Adrenal gland (tissue), 12 donors: ENCODE measurements around the gene NAGS. TPM values are rescaled to one million over a fixed set of nuclear protein-coding genes. Genes with fewer than 3 reads are reported as not detected.
A peak's percentile ranks its signal among the peaks of the same experiment; 100 is the strongest.

Experiments
- DNase-seq, 7 donors: peaks; one replicate each; pipeline ENCODE4 v3.0.0-alpha.2; 2019 to 2020
- H3K27ac ChIP-seq, 5 donors: fragments of 200-600 bp; sonication (generic) in 4 of 5; 1 replicate in 3 of 5; 2 replicates in 2 of 5; pipeline versions ENCODE4 v1.5.1 to v1.8.0; 2016 to 2020; ENCODE audit warnings: mild to moderate bottlenecking in 1 of 5
- H3K27me3 ChIP-seq: fragments of 200-600 bp; 2 replicates; pipeline ENCODE4 v1.8.0; 2021
- H3K36me3 ChIP-seq, 2 donors: fragments of 200-600 bp; replicated peaks in 1 of 2; 1 replicate in 1 of 2; 2 replicates in 1 of 2; pipeline versions ENCODE4 v1.5.1 to v1.8.0; 2018 to 2022
- H3K4me1 ChIP-seq, 2 donors: fragments of 200-600 bp; replicated peaks in 1 of 2; 1 replicate in 1 of 2; 2 replicates in 1 of 2; pipeline versions ENCODE4 v1.5.1 to v1.8.0; 2018 to 2021
- H3K4me3 ChIP-seq, 4 donors: fragments of 200-600 bp; sonication (generic) in 3 of 4; one replicate each; pipeline ENCODE4 v1.5.1; 2016 to 2018
- H3K9me3 ChIP-seq, 3 donors: fragments of 200-600 bp; sonication (generic) in 1 of 3; replicated peaks in 1 of 3; 1 replicate in 2 of 3; 2 replicates in 1 of 3; pipeline versions ENCODE4 v1.5.1 to v1.8.0; 2016 to 2021
- CTCF ChIP-seq, 6 experiments: fragments of 450-650 bp in 4 of 6; fragments of 200-600 bp in 2 of 6; sonication (generic) in 1 of 6; IDR thresholded peaks; 1 replicate in 5 of 6; 2 replicates in 1 of 6; pipeline versions ENCODE4 v1.5.1 to v1.8.0; 2016 to 2021; ENCODE audit warnings: antibody characterized with exemption in 6 of 6, mild to moderate bottlenecking in 2 of 6, moderate library complexity in 1 of 6
- POLR2A ChIP-seq, 2 donors: fragments of 450-650 bp; IDR thresholded peaks; one replicate each; pipeline ENCODE4 v1.6.1; 2017; ENCODE audit warnings: antibody characterized with exemption in 2 of 2, mild to moderate bottlenecking in 2 of 2, moderate library complexity in 1 of 2
- WGBS, 4 donors: extraction: QIAGEN DNeasy Blood & Tissue Kit in 2 of 4; methylation state at CpG; one replicate each; pipeline versions ENCODE4 v1.1.5 to v1.1.7; 2013 to 2017; 5-methylcytosine and 5-hydroxymethylcytosine counted together
- intact Hi-C, 2 donors: fragments of 100-400 bp; cut with DNase I; formaldehyde crosslinking; loops; one replicate each; pipeline versions ENCODE4 v1.14.1 to v1.15.0; 2022 to 2023
- polyA plus RNA-seq, 3 donors: library from polyadenylated mRNA; stranded (reverse); fragments of 200-250 nt in 2 of 3; fragments of 350-450 nt in 1 of 3; fragmentation: Illumina TruSeq in 1 of 3; extraction: RNeasy Lipid Tissue Mini Kit (QIAGEN cat#74804) in 1 of 3; gene quantifications; one replicate each; pipeline ENCODE4 v1.2.3, GENCODE V29; 2013 to 2014
- total RNA-seq, 9 donors: library from RNA; depleted of rRNA in 4 of 9; stranded (reverse); fragments of >200 nt in 4 of 9; fragments of 120-200 nt in 1 of 9; fragmentation: NEBNext Ultra II Directional in 1 of 9; extraction: Animal tissue kit (Norgen Biotek cat#: 25700) in 1 of 9; gene quantifications; one replicate each; pipeline versions ENCODE4 v1.1.0 to v1.2.4, GENCODE V29; 2013 to 2023
- donor health status: healthy with polysubstance abuse.
- donor health status: Bipolar disorder and iron deficiency.
- donor health status: DM: yes; HTN: yes; CAD: no.
- donor health status: DM: no; HTN: no; CAD: no.
- donor health status: DM: no; HTN: no; CAD: no.
- donor health status: DM: yes; HTN: yes; CAD: no.

The NAGS gene
- total and polyA plus RNA-seq, 12 donors, result 0.22 to 4.4 (median 1.1) TPM

- Histone ChIP-seq H3K36me3 (no peaks in the 10 kb centered on the region), H3K27ac (peak overlapping the region in 1 of 5 donors; percentile 32), H3K4me1 (peaks cover 12 to 40% of the 10 kb centered on the region in 2 donors), H3K9me3 (no peaks in the 10 kb centered on the region), H3K4me3 (peak overlapping the region in 1 of 4 donors; percentile 65), H3K27me3 (peaks cover 20% of the 10 kb centered on the region)
- intact Hi-C loops, result no loop called here
- 3 to 9% (median 7%) methylated on average over 9 to 71 of the region's 71 CpGs for WGBS, 4 donors
- DNase-seq, result peak in 2 of 7 donors; percentile 21 to 31
- TF ChIP-seq POLR2A (IDR thresholded peaks at IDR 0.05), result no peak
- TF ChIP-seq CTCF (IDR thresholded peaks at IDR 0.05), result no peak
Measured at GRCh38 chr17:44004761-44005526, 522 bp downstream of the NAGS start.

DNA sequence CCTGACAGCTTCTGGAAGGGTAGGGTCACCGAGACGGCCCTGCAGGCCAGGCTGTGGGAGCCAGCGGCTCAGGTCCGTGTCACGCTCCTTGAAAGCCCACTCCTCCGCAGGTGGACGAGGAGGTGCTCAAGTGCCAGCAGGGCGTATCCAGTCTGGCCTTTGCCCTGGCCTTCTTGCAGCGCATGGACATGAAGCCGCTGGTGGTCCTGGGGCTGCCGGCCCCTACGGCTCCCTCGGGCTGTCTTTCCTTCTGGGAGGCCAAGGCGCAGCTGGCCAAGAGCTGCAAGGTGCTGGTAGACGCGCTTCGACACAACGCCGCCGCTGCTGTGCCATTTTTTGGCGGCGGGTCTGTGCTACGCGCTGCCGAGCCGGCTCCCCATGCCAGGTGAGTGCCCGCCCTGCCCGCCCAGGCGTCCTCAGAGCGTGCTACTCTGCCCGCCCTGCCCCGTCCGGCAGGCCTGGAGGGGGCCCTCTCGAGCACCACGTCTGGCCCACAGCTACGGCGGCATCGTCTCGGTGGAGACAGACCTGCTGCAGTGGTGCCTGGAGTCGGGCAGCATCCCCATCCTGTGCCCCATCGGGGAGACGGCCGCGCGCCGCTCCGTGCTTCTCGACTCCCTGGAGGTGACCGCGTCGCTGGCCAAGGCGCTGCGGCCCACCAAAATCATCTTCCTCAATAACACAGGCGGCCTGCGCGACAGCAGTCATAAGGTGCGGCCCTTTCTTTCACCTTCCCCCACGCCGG lies 1.3 kb downstream of the NAGS start:
- WGBS, 4 donors, result 9 to 34% (median 21%) methylated on average over 14 to 59 of the region's 59 CpGs
- Histone ChIP-seq H3K4me1 (peaks cover 12 to 40% of the 10 kb centered on the region in 2 donors), H3K36me3 (peaks cover 0 to 4% of the 10 kb centered on the region in 2 donors), H3K9me3 (no peaks in the 10 kb centered on the region), H3K27me3 (peaks cover 20% of the 10 kb centered on the region), H3K27ac (peak overlapping the region in 1 of 5 donors; percentile 83), H3K4me3 (peak overlapping the region in 1 of 4 donors; percentile 65)
- DNase-seq, result peak in 4 of 7 donors; percentile 11 to 32 (median 25)
- intact Hi-C loops, result no loop called here
- TF ChIP-seq POLR2A (IDR thresholded peaks at IDR 0.05) (no peak), CTCF (IDR thresholded peaks at IDR 0.05) (no peak)

DNA sequence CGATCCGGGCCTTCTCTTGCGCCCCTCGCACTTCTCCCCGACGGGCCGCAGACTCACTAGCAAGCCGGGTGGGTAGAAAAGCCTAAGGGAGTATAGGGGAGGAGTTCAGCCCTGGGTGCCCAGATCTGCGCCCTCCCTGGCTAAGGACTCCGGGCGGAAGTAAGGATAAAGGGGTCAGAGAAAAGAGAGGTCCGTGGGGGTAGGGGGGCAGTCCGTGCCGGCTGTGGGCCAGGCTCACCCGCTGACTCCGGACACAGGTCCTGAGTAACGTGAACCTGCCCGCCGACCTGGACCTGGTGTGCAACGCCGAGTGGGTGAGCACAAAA lies 1.8 kb downstream of the NAGS start:
- intact Hi-C loops, result no loop called here
- H3K4me1 ChIP-seq, result peaks cover 12 to 40% of the 10 kb centered on the region in 2 donors
- TF ChIP-seq CTCF (IDR thresholded peaks at IDR 0.05), result no peak
- TF ChIP-seq POLR2A (IDR thresholded peaks at IDR 0.05), result no peak
- H3K4me3 ChIP-seq, result peak overlapping the region in 1 of 4 donors; percentile 65
- no peak for DNase-seq
- peaks cover 20% of the 10 kb centered on the region for H3K27me3 ChIP-seq
- WGBS, 4 donors, result 7 to 14% (median 10%) methylated on average over 21 of the region's 21 CpGs
- no peaks in the 10 kb centered on the region for H3K9me3 ChIP-seq
- H3K27ac ChIP-seq, result peak overlapping the region in 1 of 5 donors; percentile 83
- peaks cover 0 to 4% of the 10 kb centered on the region in 2 donors for H3K36me3 ChIP-seq

DNA sequence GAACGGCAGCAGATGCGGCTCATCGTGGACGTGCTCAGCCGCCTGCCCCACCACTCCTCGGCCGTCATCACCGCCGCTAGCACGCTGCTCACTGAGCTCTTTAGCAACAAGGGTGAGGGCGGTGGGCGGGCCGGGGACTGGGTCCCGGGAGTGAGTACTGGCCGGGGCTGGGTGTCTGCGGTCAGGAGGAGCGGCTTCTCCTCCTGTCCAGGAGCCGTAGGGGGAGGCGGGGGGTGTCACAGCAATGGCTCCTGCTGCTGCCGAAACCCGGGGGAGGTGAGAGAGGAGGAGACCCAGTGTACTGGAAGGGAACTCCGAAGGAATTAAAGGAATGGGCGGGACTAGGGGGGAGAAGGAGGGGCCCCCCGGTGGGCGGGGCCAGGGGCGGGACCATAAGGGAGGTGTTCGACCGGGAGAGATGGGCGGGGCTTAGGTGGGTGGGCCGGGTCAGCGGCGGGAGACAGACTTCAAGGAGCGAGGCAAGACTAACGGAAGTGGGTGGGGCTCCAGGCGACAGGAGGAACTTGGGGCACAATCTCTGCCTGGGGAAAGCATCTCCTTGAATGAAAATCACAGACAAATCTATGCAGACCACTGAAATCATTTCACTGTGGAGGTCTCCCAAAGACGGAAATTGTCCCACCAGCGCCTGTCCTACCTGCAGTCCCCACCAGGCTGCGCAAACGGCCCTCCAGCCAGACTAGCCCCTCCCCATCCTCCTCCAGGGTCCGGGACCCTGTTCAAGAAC lies 2.4 kb downstream of the NAGS start:
- peaks cover 0 to 4% of the 10 kb centered on the region in 2 donors for H3K36me3 ChIP-seq
- H3K27ac ChIP-seq, result peak overlapping the region in 1 of 5 donors; percentile 83
- H3K9me3 ChIP-seq, result no peaks in the 10 kb centered on the region
- intact Hi-C loops, result no loop called here
- 1% methylated on average over 26 to 40 of the region's 40 CpGs for WGBS, 4 donors
- peaks cover 20% of the 10 kb centered on the region for H3K27me3 ChIP-seq
- no peak for TF ChIP-seq POLR2A (IDR thresholded peaks at IDR 0.05)
- TF ChIP-seq CTCF (IDR thresholded peaks at IDR 0.05), result peak in 5 of 6 experiments; percentile 43 to 67 (median 53)
- H3K4me3 ChIP-seq, result peak overlapping the region in 2 of 4 donors; percentile 32 to 65
- H3K4me1 ChIP-seq, result peaks cover 12 to 40% of the 10 kb centered on the region in 2 donors
- peak; percentile 94 to 99 (median 98) for DNase-seq
